T47D (cell line): ENCODE data around the gene CXCL1.

ENCODE experiments used
- DNase-seq, 2 experiments: peaks; one replicate each; pipeline versions ENCODE4 v3.0.0 to v3.0.0-alpha.2; 2011 to 2012; ENCODE audit warnings: low read depth in 1 of 2, low spot score in 1 of 2
- JUND ChIP-seq: IDR thresholded peaks from 2 replicates; pipeline ENCODE4 v1.6.1; 2012; ENCODE audit warnings: low read depth
- in situ Hi-C: cut with HindIII; loops from 2 replicates; pipeline ENCODE4 v1.10.0; 2016; ENCODE audit warnings: low sequenced_read_pairs, low pct_unique_long_range_greater_than_20kb

The CXCL1 gene

GRCh38 chr4:73916172-73916925 is 47.2 kb downstream of the CXCL1 start:
- in situ Hi-C loops: no loop called here
- no peak for TF ChIP-seq JUND
- DNase-seq: no peak

- DNase-seq: no peak
- no peak for TF ChIP-seq JUND
- in situ Hi-C loops: no loop called here
Observed at GRCh38 chr4:73917081-73917501, 47.9 kb downstream of the CXCL1 start.

- no peak for TF ChIP-seq JUND
- in situ Hi-C loops: no loop called here
- no peak for DNase-seq
Observed at GRCh38 chr4:73918058-73918457, 48.9 kb downstream of the CXCL1 start.

- DNase-seq: no peak
- in situ Hi-C loops: no loop called here
- no peak for TF ChIP-seq JUND
Observed at GRCh38 chr4:73919691-73920090, 50.5 kb downstream of the CXCL1 start.
